HG03064 (cell line): ENCODE results near the gene FUT7.

Experiments
- ATAC-seq: cut with Tn5 transposase; IDR thresholded peaks from one replicate; pipeline ENCODE4 v1.9.1; 2021; ENCODE audit warnings: low read depth; ENCODE audit not compliant: unreplicated experiment

FUT7 gene

DNA sequence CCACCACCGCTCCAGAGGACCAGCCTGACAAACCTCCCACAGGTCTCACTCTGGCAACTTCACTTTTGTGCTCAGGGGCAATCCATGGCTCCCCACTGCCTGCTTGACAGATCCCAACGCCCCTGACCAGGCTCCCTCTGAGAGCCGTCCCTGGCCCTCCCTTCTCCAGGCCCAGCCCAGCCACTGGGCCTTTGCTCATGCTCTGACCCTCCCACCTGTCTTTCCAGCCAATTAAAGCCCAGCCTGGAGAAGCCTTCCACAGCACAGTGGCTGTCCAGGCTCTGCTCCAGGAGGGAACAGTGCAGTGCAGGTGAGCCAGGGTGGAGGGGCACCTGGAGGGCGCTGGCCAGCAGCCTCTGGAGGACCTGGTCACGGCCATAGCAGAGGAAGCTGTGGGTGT lies 18.7 kb upstream of the FUT7 start:
- no peak for ATAC-seq

DNA sequence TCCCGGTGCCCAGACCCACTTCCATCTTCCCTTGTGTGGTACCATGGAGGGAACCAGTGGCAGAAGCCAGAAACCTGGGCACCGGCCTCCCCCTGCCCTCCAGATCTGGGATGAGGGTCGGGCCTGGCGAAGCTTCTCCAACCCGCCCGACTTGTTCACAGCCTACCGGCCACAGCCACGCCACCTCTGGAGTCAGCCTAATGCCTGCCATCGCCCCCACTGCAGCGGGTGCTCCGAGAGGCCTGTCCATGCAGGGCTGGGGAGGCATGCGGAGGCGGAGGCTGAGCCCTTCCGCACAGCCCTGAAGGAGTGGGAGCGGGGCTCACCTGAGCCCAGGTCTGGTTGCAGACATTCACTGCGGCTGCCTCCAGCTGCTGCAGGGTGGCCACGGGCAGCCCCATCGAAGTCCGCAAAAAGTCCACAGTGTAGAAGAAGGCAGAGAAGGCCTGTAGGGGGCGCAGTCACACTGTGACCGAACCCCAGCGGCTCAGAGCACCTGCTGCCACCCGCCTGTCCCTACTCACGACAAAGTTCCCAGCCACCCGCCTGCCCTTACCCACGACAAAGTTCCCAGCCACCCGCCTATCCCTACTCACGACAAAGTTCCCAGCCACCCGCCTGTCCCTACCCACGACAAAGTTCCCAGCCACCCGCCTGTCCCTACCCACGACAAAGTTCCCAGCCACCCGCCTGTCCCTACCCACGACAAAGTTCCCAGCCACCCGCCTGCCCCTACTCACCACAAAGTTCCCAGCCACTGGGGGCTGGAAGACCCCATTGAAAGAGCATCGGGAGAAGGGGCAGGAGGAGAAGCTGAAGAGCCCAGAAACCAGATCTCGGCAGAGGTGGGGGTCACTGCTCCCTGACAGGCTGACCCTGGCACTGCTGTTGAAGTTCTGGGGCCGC lies 17.9 kb upstream of the FUT7 start:
- ATAC-seq: no peak

DNA sequence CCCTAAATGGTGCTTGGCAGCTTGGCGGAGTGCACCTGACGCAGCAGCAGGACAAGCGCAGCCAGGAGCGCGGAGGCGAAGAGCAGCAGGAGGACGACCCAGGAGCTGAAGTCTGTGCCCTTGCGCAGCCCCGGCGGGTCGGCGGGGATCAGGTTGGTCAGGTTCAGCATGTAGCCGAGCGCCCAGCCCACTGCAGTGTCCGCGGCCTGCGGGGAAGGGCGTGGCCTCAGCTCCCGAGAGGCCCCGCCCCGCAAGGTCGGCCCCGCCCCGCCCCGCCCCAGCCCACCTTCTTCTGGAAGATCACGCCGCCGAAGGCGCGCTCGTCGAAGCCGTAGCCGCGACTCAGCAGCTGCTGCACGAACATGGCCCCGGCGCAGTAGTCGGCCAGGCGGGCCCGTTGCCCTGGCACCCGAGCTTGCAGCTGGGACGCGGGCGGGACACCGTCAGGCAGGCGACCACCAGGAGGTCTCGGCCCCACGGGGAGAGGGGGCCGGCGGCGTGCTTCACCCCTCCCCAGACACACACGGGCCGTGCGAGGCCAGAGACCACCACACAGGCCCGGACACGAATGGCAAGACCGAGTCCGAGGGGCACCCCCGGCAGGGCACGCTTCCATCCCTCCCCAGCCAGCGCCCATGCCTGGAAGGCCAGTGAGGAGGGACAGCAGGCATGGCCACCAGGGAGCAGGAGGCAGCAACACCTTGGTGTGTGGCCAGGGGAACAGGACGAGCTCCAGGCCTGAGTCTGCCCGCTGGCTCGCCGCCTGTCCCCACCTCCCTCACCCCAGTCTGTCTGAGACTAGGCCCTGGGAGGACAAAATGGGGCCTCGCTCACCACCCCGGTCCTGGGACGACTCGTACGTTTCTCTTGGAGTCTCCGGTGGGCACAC lies 17.0 kb upstream of the FUT7 start:
- ATAC-seq: no peak

DNA sequence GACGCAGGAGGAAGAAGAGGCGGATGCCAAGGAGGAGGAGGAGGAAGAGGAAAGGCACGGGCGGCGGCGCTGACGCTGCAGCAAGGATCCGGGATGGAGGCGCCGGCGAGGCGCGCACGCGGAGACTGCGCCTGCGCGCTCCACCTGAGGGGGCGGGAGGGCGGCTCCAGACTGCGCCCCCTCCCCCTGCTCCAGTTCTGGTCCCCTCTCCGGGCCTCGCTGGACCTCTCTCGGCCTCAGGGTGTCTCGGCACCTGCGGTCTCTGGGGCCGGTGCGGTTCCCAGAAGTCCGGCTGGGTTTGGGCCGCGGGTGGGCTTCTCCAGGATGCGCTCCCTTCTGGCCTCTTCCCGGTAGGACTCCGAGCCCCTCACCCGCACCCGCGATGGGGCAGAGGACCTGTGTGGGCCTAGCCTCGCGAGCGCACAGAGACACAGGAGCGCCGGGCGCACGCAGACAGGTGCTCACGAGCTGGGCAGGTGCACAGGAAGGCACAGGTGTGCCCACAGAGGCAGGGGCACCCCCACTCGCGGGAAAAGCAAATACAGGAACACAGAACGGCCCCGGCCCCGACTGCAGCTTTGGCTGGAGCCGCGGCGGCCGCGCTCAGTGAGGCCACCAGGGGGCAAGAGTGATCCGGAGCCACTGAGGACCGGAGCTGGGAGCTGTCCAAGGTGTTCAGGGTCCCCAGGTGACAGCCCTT lies 14.3 kb upstream of the FUT7 start, which contains the start of gene NPDC1:
Gene NPDC1, minus strand, starts transcription at position 90 of the 700 bp plus-strand sequence. CDS start 188 bp downstream, outside the sequence.
- ATAC-seq: no peak

DNA sequence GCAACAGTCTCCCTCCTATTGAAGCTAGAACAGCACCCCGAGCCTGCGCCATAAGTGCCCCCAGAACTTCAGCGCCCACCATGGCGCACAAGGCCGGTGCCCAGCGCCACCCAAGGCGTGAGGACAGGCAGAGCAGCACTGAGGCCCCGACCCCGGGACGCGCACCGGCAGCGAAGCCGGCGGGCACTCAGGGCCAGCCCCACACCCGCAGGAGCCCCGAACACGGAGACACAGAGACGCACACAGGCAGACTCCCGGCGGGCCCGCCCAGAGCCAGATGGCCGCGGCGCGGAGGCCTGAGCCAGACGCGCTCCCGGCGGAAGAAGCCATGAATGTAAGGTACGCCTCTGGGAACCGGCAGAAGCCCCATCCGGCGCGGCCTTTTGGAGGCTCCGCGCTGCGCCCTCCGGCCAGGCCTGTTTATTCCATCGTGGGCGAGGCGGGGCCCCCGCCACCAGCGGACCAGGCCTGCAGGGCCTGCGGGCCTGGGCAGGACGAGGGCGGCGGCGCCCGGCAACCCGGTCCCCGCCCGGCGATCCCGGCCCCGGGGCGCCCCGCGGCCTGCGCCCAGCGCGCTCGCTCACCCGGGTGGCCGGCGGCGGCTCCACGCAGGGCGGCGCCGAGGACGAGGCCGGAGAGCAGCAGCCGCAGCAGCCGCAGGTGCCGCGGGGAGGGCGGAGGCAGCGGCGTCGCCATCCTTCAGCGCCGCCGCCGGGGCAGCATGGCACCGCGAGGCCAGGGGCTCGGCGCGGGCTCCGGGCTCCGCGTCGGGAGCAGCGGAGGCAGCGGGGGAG lies 13.6 kb upstream of the FUT7 start:
- no peak for ATAC-seq

DNA sequence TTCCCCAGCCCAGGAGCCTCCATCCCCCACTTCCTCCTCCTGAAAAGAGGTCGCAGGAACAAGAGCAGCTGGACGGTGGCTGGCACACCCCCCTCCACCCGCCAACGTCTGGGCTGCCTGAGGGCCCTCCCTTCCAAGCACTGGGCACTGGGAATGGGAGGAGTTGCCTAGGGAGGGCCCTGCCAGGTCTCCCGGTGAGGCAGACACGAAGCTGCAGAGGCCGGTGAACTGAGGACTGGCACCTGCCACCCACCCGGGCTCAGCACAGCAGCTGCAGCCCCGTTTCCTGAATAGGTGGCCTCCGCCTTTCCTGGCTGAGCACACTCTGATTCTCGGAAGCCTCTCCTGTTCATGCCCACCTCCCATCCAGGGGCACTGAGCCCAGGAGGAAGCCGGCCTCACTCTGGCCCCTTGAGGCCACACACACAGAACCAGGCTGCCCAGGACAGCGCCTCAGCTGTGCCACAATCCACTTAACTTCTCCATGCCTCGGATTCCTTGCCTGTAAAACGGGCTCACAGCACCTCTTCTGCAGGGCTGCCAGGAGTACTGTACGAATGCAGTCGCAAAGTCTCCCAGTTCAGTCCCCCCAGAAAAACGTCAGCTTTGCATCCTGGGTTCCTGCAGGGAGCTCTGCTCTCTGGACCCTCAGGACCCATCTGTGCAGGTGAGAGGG lies 12.8 kb upstream of the FUT7 start:
- ATAC-seq: no peak

DNA sequence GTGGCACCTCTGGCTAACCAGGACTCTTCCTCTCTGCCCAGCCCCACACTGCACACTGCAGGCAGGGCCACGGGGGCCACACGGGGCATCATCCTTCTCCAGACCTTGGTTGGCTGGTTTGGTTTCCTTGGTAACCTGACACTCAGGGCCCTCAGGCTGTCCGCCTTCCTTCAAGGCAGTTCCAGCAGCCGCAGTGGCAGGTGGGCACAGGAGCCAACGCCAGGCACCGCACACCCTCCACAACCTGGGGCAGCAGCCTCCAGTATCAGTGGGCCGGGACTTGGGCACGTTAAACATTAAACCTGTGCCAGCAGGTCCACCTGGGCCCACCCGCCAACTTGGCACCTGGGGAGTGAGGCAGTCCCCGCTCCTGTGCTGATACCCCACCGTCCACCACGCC lies 12.1 kb upstream of the FUT7 start:
- no peak for ATAC-seq

DNA sequence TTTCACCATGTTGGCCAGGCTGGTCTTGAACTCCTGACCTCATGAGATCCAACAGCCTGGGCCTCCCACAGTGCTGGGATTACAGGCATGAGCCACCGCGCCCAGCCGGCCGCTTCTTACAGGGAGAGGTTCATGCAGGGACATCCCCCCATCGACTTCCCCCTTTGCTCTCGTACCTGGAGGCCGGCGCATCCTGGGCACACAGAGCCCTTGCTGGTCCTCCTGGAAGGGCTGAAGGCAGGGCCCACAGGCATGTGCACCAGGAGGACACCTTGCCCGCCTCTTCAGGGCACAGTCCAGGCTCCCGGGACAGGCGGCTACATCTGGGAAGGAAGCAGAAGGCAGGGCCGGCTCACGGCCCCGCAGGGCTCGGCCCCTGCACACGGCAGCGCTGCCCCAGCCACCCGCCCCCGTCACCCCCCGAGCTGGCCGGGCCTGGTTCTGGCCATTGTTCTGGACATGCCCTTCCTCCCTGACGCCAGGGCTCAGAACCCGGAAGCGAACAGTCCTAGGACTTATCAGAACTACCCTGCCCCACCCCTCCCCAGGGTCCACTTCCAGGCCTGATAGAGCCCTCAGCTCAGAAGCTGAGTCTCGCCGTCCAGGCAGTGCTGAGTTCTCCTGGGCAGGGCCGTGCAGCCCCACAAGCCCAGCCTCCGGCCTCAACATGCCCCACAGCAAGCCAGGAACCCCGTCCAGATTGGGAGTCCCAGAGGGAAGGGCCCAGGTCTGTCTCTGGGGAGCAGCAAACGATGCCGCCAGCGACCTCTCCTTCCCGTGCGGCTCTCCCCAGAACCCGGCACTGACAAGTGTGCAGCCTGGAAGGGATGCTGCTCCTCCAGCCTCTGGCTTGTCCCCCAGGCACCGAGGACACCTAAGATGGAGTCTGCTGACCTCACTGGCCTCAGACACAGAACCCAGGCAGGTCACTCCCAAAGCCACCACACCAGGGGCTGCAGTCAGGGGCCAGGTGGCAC lies 11.2 kb upstream of the FUT7 start:
- ATAC-seq: no peak

DNA sequence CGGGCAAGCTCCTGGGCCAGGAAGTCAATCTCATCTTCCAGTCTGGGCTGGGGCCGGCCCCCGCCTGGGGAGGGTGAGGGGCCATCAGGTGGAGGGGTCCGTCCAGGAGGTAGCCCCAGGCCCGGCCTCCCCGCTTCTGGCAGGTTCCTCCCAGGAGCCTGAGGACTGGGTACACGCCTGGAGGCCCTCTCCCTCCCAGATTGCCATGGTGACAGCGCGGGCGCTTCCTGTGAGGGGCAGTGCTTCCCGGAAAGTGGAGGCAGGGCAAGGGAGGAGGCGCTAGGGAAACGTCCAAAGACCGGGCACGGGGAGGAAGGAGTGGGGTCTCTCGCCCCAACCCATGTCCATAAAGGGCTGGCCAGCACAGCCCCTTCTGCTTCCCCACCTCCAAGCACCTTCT lies 9.2 kb upstream of the FUT7 start:
- ATAC-seq: no peak

DNA sequence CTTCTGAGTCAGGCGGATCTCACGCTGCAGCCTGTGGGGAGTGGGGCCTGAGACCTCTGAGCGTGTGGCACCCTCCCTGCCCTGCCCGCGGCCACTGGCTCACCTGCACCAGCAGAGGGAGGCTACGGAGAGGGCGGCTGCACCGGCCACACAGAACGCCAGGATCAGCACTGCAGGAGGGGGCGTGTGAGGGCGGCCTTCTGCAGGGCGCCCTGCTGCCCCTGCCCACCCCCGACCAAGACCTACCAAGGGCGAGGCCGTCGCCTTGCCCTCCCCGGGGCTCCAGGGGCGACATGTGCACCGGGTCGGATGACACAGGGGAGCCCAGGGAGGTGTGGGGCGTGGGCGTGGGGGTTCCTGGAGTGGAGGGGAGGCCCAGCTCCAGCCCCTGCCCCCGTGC lies 8.7 kb upstream of the FUT7 start:
- no peak for ATAC-seq

DNA sequence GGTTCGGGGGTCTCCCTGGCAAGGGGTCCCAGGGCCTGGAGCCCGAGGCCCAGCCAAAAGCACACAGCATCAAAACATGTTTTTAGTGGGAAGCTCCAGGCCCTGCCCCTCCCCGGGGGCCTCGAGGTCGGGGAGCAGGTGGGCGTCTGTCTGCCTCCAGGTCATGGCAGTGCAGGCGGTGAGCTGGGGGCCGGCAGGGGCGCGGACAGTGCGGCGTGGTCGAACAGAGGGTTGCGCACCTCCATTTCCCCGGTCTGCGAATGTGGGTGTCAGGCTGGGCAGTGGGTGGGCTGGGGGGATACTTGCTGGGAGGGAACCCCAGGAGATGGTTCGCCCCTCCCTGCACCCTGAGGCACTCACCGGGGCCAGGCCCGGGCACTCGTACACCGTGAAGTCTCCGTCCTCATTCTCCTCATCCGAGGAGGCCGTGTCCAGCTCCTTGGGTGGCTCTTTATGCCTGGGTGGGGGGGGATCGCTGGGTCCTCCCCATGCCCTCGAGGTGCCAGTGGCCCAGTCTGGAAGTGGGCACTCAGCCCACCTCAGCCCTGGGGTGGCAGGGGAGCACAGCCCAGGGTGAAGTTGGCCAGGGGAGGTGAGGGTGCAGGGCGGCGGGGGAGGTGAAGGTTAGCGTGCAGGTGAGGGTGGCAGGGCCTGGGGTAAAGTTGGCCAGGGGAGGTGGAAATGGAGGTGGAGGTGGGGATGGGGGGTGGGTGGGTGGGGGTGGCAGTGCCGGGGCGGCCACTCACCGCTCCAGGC lies 7.9 kb upstream of the FUT7 start:
- no peak for ATAC-seq

DNA sequence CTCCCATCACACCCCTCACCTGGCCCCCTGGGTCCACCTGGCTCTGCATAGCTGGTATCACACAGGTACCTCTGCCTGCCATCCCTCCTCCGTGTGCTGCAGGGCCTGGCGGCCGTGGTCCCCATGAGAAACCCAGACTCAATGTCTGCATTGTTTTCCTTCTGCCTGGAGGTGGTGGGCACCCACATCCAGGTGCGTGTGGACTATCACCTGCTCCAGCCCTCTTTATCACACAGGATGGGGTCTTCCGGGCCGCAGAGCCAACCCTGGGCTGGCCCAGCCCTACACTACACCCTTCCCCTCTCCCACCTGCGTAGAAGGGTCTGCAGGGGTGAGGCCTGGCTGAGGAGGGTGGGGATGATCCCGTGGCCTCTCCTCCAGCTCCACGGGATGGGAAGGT lies 7.0 kb upstream of the FUT7 start:
- no peak for ATAC-seq

DNA sequence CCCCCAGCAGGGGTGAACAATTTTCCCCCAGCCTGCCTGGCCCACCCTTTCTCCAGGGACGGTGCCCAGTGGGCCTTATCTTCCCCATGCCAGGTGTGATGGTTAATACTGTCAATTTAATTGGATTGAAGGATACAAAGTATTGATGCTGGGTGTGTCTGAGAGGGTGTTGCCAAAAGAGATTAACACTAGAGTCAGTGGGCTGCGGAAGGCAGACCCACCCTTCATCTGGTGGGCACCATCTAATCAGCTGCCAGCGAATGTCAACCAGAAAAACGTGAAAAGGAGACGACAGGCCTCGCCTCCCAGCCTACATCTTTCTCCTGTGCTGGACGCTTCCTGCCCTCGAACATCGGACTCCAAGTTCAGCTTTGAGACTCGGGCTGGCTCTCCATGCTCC lies 5.6 kb upstream of the FUT7 start:
- ATAC-seq: no peak

DNA sequence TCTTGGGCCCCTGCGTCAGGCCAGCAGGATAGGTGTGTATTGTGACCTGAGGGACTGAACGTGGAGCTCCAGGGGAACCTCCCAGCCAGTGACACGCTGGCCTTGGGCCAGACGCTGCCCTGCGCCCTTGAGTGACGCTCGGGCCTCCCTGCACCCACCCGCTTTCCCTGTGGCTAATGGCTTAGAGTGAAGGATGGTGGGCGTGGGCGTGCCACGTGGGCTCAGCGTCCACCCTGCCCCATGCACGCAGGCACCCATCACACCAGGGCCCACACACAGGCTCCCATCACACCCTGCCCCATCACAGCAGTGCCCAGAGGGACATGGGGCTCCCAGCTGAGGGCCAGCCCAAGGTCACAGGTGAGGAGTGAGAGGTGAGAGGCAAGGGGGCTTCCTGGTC lies 5.1 kb upstream of the FUT7 start:
- ATAC-seq: no peak

DNA sequence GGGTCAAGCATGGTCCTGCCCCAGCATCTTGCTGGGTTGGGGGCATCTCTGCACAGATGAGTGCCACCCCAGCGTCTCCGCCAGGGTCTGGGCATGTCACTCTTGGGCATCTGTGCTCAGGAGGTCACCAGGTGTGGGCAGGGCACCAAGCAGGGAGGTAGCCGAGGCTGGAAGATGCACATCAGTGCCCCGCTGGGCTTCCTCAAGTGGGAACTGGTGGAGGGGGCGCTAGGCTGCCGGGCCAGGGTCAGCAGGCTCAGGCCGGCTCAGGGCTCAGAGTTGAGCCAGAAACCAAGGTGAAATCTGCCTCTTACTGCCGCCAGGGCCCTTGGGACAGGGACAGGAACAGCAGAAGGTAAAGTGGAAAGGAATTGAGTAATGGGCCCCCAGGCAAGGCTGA lies 4.0 kb upstream of the FUT7 start:
- no peak for ATAC-seq

DNA sequence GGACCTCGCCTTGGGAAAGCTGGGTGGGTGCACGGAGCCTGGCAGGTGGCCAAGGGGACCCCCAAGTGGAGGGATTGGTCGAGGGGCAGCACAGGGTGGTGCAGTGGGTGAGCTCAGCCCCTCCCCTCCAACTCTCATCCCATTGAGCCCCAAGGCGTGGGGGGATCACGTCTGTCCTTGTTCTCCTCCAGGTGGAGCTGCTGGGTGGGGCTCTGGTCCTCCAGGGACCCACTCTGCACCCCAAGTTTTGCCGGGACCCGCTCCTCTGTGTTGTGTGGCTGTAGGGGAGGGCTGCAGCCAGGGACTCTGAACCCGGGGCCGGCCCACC lies 3.6 kb upstream of the FUT7 start:
- no peak for ATAC-seq

DNA sequence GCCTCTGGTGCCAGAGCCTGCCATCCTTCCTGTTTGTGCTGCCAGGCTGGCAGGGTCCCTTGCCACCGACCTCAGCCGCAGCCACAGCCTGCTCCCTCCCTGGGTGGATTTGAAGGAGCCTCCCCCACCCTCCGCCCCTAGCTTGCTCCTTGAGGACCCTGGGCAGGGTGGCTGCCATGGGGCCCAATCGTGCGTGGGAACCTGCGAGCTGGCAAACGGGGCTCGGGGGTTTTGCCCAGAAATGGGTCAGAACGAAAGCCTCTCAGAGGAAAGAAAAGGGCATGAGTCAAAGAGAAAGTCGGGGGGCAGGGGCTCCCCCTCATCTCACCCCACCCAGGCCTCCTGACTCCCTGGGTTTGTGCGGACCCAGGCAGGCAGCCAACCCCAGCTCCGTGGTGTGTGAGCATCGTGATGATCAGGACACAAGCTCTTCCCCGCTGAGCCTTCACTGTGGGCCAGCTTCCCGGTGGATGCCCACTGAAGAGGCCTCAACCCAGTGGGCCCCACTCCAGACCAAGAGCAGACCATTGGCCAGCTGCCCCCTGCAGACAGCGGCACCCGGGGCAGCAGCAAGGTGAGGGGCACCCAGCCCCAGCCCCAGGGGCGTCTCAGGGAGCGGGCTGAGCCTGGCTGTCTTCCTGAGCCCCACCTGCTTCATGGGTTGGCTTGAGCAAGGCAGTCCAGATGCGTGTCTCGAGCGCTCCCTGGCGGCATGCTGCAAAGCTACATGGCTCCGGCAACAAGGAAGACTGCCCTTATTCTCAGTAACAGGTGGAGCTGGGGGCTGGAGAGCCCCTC lies 3.0 kb upstream of the FUT7 start:
- ATAC-seq: no peak
